T-helper 1 cell treated with Interleukin-12 subunit alpha and Interleukin-12 subunit beta and Interleukin-4 antibody, amounts not matched to agents 30 ng/mL and 1 ng/mL, for 36 hours (primary cell): ENCODE results near the gene SMYD3. TPM values are rescaled to one million over a fixed set of nuclear protein-coding genes. Genes with fewer than 3 reads are reported as not detected.

Experiments
- intact Hi-C: fragments of 100-400 bp; cut with micrococcal nuclease; formaldehyde crosslinking; loops from one replicate; pipeline ENCODE4 v1.15.1; 2024
- total RNA-seq: library from RNA; stranded (reverse); gene quantifications from 2 replicates; pipeline ENCODE4 v1.2.3, GENCODE V29; 2022

Gene SMYD3
- total RNA-seq, 1 donor from 2014 or later, result 24.1 TPM

DNA sequence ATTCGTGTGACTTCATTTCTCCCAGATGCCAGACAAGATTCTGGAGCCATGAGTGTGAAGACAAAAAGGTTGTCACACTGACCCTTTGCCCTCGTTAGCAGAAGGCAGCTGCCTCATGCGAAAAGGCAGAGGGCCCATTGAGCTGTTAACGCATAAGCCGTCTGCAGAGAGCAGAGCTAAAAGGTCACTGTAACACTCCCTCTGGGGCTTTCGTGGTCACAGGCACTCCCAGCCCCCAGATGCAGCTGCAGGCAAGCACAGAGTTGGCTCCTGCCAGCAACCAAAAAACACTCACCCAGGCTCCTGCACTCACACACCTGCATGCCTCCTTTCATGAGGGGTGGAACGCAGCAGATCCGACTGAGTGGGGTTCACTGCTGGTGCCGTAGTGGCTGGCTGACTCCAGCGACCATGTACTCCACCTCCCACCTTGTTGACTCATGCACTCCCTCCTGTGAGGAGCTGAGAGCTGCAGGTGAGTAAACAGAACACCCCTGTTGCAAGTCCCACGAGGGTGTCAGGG is 287.5 kb downstream of the SMYD3 start:
- intact Hi-C loops, result no loop called here

GRCh38 chr1:246218686-246219085 is 288.4 kb downstream of the SMYD3 start:
- intact Hi-C loops, result no loop called here

DNA sequence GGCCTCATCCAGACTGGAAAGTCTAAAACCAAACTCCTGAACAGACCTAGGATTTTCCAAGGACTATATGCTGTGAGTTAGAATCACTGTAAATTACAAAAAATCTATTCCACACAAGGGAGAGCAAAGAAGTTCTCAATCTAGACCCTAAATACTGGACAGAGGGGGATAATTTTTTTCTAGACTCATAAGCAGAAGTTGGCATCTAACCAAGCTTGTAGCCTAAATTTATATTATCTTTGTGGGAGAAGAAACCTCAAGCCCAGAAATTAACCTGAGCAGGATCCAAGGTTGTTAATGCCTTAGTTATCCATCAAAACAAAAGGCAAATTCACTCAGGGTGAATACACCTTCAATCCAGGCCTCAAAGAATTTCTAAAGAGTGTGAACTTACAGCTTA is 290.2 kb downstream of the SMYD3 start:
- intact Hi-C loops, result no loop called here

GRCh38 chr1:246215510-246215903 is 291.6 kb downstream of the SMYD3 start:
- intact Hi-C loops, result loop anchor here (2.0 kb wide), 1 partner anchor 19 kb away; no protein-coding TSS in a partner anchor

- intact Hi-C loops, result loop anchor here (2.0 kb wide), 1 partner anchor 20 kb away; no protein-coding TSS in a partner anchor
These were observed 292.2 kb downstream of the SMYD3 start for GRCh38 chr1:246214708-246215509.

DNA sequence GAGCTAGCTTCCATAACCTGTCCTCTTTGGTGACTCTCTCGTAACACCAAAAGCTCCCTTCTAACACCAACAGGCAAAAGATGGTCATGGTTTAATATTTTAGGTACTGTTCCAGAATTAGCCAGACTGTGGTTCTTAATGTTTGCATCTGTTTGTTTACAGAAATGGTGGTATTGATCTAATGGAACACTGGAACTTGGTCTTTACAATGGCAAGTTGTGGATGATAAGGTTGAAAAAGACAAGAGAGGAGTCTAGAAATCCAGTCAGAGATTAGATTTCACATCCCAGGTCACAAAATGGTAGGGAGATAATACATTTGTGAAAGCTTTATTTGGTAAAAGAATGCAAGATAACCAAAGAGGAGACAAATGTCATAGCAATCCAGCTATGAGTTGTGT is 293.1 kb downstream of the SMYD3 start:
- intact Hi-C loops, result loop anchor here (2.0 kb wide), 1 partner anchor 21 kb away; no protein-coding TSS in a partner anchor

DNA sequence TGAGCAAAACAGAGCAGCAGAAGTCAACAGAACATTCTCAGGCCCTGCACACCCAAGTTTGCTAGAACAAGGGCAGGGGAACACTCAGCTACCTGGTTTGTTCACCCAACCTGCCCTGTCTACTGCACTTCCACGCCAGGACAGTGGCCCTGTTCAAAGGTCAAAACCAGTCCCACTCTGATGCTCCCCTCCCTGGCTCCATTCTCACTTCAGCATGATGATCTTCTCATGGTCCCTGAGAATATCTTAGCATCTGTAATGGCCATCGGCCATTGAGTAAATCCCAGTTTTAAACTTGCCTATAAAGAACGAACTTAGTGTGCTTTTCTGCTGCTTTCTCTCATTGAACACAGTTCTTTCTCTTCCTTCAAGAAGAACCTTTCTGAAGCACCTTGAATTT is 293.6 kb downstream of the SMYD3 start:
- intact Hi-C loops, result no loop called here

GRCh38 chr1:246213036-246213435 is 294.0 kb downstream of the SMYD3 start:
- intact Hi-C loops, result no loop called here

GRCh38 chr1:246212013-246212412 is 295.1 kb downstream of the SMYD3 start:
- intact Hi-C loops, result no loop called here

DNA sequence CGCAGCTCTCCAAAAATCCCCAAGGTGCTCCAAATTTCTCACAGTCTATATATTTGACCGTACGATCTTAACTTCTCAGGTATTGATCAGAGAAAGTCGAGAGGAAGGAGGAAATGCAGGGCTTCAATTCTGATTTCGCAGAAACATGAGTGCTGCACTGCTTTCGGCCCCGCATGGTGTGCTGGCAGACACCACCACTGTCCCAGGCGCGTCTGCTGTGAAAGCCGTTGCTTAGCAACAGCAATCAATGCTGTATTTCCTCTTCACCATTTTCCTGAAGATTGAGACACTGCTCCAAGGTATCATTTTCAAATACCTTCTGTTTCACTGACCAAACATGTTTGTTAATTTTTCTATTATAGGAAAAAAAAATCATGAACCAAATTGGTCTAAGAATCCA is 296.3 kb downstream of the SMYD3 start:
- intact Hi-C loops, result no loop called here

DNA sequence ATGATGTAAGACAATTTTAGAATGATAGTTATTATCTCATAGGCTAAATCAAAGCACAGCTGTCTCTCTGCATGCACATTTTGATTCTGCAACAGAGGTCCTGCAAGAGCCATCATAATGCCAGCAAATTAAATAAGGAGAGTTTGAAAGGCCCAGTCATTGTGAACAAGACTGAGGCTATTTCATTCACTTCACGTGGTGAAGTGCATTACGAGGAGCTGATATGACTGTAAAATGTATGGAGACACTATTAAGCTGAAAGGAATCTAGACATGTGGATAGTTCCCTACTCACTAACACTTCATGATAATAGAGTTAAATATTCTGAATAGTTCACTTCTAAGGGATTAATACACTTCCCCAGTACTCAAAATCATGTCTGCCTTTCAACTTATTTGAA is 299.0 kb downstream of the SMYD3 start:
- intact Hi-C loops, result no loop called here

GRCh38 chr1:246203180-246203579 is 303.9 kb downstream of the SMYD3 start:
- intact Hi-C loops, result no loop called here

DNA sequence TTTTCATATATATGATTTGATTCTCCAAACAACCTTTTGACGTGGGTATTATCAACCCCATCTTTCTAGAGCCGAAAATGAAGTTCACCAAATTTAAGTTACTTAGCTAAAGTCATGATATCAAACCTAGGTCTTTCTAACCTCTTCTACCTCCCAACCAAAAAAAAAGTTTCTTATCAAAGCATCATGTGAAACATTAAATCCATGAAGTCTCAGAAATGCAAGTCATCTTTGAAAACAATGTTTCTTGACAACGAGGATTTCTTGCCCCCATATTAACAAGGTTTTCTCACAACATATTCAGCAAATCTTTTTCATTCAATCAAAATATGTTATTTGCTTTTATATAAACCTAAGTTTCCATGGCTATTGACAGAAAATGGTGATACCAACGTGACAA is 306.3 kb downstream of the SMYD3 start:
- intact Hi-C loops, result no loop called here

DNA sequence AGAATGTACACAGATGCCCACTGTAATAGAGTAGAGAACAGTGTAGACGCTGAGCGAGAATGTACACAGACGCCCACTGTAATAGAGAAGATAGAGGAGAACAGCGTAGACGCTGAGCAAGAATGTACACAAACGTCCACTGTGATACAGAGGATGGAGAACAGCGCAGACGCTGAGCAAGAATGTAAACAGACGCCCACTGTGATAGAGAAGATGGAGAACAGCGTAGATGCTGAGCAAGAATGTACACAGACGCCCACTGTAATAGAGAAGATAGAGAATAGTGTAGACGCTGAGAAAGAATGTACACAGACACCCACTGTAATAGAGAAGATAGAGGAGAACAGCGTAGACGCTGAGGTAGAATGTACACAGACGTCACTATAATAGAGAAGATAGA is 306.9 kb downstream of the SMYD3 start:
- intact Hi-C loops, result no loop called here

DNA sequence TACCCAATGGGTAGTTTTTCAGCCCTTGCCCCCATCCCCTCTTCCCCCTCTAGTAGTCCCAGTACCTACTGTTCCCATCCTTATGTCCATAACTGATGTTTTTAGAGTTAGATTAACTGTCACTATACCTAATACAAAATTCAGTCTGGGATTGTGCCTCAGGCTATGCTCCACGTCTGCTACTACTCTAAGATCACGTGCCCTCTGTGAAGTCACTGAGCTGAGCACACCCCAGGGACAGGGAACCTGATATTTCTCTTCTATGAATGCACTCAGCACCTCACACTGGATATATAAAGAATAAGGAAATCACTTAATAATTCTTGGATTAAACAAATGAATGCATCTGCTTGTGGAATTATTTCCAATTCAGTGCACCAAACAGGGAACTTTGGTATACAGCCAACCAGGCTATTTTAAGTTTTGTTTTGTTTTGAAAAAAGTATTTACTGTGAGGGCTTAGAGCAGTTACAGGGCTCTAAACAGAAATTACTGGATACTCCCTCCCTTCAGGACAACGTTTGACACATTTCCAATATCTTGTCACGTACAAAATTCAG is 307.9 kb downstream of the SMYD3 start:
- intact Hi-C loops, result no loop called here

GRCh38 chr1:246198115-246198816 is 308.8 kb downstream of the SMYD3 start:
- intact Hi-C loops, result no loop called here

GRCh38 chr1:246197076-246197475 is 310.0 kb downstream of the SMYD3 start:
- intact Hi-C loops, result no loop called here

DNA sequence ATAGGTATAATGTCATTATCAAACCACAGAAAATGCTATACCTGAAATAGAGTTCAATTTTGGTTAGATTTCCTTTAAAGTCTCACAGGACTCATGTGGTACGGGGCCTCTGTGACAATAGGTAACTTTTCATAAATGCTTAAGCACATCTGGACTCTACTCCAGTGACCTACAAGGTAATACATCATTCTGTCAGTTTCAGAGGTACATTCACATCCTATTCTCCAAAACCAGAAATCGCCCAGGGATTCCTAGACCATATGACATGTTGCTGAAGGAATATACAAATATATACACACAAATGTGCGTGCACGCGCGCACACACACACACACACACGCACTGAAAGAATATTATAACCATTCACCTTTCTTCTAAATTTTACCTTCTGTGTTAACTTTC is 311.8 kb downstream of the SMYD3 start:
- intact Hi-C loops, result no loop called here

- intact Hi-C loops, result no loop called here
These were observed 313.5 kb downstream of the SMYD3 start for GRCh38 chr1:246193537-246193936.

- intact Hi-C loops, result no loop called here
These were observed 318.0 kb downstream of the SMYD3 start for GRCh38 chr1:246189126-246189525.

- intact Hi-C loops, result no loop called here
These were observed 319.2 kb downstream of the SMYD3 start for GRCh38 chr1:246187834-246188372.

DNA sequence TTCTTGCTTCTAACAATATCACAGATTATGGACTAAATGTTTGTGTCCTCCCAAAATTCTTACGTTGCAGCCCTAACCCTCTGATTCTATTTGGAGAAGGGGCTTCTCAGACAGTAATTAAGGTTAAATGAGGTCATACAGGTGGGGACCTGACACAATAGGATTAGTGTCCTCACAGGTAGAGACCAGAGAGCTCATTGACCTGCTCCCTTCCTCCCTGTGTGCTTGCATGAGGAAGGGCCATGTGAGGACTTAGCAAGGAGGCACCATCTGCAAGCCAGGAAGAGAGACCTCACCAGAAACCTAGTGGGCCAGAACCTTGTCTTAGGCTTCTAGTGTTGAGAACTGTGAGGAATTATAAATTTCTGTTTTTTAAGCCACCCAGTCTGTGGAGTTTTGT is 322.6 kb downstream of the SMYD3 start:
- intact Hi-C loops, result no loop called here
